LNCAP (cell line): Measurements from ENCODE around the gene UBE2J2.

Experiments used
- TF ChIP-seq, protein P1 (sequence below): fragments of 450-650 bp; IDR thresholded peaks from 2 replicates; pipeline ENCODE4 v1.5.1; 2017; ENCODE audit warnings: mild to moderate bottlenecking

The UBE2J2 gene

DNA sequence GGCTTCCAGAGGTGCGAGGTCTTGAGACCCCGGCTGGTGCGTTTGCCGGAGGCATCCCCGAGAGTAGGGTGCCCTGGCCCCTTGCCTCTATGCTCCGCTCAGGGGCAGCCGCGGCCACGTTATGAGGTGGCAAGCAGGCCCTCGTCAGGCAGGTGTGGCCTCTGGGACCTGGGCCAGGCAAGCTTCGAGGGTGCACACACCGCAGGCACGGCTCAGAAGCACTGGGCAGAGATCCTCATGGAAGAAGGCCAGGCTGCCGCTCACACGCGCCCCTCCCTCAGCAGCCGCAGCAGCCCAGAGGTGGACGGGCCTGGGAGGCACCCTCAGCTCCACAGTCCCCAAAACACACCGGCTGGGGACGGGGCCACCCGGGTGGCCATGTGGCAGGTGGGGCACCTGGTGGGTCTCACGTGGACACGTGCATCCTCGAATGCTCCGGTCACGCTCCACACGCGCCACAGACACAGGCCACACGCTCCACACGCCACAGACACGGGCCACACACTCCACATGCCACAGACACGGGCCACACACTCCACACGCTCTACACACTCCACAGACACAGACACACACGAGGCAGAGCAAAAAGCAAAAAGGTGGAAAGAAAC lies 48.3 kb downstream of the UBE2J2 start:
- TF ChIP-seq, protein P1, sequence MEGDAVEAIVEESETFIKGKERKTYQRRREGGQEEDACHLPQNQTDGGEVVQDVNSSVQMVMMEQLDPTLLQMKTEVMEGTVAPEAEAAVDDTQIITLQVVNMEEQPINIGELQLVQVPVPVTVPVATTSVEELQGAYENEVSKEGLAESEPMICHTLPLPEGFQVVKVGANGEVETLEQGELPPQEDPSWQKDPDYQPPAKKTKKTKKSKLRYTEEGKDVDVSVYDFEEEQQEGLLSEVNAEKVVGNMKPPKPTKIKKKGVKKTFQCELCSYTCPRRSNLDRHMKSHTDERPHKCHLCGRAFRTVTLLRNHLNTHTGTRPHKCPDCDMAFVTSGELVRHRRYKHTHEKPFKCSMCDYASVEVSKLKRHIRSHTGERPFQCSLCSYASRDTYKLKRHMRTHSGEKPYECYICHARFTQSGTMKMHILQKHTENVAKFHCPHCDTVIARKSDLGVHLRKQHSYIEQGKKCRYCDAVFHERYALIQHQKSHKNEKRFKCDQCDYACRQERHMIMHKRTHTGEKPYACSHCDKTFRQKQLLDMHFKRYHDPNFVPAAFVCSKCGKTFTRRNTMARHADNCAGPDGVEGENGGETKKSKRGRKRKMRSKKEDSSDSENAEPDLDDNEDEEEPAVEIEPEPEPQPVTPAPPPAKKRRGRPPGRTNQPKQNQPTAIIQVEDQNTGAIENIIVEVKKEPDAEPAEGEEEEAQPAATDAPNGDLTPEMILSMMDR: no peak

DNA sequence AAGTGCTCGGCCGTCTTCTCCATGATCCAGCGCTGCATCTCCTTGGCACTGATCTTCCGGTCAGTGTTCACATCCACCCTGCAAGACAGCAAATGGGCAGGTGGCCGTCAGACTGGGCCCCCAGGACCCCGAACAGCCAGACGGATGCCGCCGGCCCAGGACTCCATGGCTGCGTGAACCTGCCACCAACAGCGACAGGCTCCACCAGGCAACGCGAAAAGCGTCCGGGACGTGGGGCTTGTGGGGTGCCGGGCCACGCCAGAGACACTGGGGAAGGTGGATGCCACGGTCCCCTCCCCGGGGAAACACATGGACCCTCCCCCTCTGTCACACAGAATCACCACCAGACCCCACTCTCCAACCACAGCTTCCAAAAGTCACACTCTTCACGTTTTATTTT lies 49.8 kb downstream of the UBE2J2 start:
- TF ChIP-seq, protein P1: no peak

DNA sequence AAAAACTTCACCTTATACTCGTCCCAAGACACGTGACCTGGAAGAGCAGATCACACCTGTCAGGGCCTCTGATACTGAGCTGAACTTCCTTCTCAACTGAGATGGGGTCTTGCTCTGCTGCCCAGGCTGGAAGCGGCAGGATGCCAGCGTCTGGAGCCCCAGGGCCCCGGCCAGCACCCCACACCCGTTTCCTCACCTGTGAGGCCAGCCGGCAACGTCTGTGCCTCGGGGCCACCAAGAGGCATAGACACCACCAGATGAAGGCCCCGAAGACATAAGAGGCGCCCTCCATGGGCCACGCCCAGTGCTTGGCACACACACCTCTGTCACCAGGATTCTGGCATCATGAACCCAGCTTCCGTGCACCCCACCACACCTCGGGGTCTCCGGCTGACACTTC lies 50.3 kb downstream of the UBE2J2 start:
- TF ChIP-seq, protein P1: no peak

DNA sequence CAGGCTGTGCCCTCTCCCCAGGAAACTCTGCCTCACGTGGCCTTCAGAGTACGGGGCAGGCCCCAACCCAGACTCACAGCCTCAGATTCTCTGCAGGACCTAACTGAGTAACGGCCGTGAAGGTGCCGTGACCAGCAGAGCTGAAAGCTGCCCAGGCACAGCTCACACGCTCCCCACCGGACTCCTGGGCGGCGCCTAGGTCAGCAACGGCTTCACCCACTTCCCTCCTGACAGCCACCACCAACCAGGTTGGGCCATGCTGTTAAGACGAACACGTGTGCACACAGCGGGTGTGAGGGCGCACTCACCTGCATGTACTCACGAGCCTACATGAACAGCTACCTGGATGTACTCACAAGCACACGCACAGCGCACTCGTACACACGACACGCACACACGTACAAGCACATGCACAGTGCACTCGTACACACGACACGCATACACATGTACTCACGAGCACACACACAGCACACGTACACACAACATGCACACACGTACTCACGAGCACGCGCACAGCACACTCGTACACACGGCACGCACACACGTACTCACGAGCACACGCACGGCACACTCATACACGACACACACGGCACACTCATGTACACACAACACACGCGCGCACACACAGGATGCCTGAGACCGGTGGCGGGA lies 51.0 kb downstream of the UBE2J2 start:
- TF ChIP-seq, protein P1: no peak

DNA sequence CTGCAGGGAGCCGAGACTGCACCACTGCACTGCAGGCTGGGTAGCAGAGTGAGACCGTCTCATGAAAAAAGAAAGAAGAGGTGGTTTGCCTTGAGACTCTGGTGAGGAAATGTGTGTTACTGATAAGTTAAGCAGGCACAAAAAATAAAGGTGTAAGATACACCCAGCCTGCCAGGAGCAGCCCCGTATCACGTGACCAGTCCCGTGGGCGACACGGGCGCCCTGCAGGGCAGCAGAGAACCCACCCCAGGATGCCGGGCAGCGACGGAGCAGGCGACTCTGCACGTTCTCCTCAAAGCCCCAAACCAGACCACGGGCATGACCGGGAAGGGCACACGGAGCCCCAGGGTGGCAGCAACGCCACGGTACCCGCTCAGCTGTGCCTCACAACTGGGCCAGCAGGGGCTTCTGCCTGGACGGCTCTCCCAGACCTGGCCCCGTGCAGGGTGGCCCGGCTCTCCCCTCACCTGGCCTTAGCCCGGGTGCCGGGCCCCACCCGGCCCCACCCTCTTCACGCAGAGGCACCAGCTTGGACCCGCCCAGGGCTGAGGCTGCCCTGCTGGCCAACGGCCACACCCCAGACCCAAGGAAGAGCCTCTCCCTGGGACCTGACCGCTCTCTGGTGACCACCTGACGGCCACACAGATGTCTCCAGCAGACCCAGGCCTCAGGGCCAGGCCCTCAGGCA lies 51.6 kb downstream of the UBE2J2 start:
- TF ChIP-seq, protein P1: no peak

DNA sequence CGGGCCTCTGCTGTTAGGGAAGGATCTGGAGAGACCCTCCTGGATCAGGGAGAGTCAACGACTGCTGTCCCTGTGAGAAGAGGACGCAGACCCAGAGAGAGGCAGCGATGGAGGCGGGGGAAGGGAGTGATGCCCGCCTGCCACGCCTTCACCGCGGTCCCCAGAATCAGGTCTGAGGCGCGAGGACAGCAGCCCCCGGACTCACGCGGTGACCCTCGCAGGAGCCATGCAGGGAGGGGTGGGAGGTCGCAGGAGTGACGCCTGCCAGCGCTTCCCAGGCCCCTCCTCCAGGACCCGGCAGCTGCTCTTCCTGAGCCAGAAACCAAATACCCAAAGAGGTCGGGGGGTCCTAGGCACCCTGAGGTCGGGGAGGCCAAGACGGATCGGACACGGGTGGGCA lies 53.5 kb downstream of the UBE2J2 start:
- TF ChIP-seq, protein P1: no peak

DNA sequence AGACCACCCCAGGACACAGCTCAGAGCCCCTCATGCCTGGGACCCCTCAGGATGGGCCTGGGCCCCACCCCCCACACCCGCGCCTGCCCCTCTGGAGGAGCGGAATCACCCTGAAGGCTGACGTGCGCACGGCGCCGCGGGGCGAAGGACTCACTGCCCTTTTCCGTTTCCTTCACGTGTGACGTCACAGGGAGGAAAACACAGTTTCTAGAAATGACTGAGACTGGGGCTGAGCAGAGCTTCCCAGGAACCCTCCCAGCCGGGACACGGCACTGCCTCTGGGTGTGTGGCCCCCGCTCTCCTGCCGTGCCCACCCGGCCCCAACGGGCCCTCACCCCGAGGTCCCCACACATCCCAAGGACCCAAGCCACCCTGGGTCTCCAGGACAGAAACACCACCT lies 54.3 kb downstream of the UBE2J2 start:
- TF ChIP-seq, protein P1: no peak
